22Rv1 (cell line): ENCODE data around the gene SLC22A1.

ENCODE experiments used
- H3K27ac ChIP-seq: fragments of 450-650 bp; 2 replicates; pipeline ENCODE4 v1.5.1; 2017
- CTCF ChIP-seq: fragments of 450-650 bp; IDR thresholded peaks from 2 replicates; pipeline ENCODE4 v1.5.1; 2017; ENCODE audit warnings: mild to moderate bottlenecking
- ZFX ChIP-seq: fragments of 450-650 bp; IDR thresholded peaks from 2 replicates; pipeline ENCODE4 v1.6.1; 2017; ENCODE audit warnings: antibody characterized with exemption, borderline replicate concordance

Gene SLC22A1

GRCh38 chr6:160173806-160174527 lies 52.4 kb downstream of the SLC22A1 start:
- H3K27ac ChIP-seq = no peak overlapping the region
- TF ChIP-seq ZFX (no peak), CTCF (no peak)

- no peak overlapping the region for H3K27ac ChIP-seq
- TF ChIP-seq CTCF (no peak), ZFX (no peak)
Measured at GRCh38 chr6:160174681-160175080, 53.1 kb downstream of the SLC22A1 start.

- no peak overlapping the region for H3K27ac ChIP-seq
- TF ChIP-seq ZFX = no peak
- no peak for TF ChIP-seq CTCF
Measured at GRCh38 chr6:160177220-160177619, 55.6 kb downstream of the SLC22A1 start.

GRCh38 chr6:160178271-160178670 lies 56.7 kb downstream of the SLC22A1 start:
- H3K27ac ChIP-seq = no peak overlapping the region
- TF ChIP-seq CTCF (no peak), ZFX (no peak)

GRCh38 chr6:160180706-160181105 lies 59.1 kb downstream of the SLC22A1 start:
- no peak for TF ChIP-seq ZFX
- TF ChIP-seq CTCF = no peak
- H3K27ac ChIP-seq = no peak overlapping the region

- TF ChIP-seq ZFX = no peak
- no peak for TF ChIP-seq CTCF
- H3K27ac ChIP-seq = no peak overlapping the region
Measured at GRCh38 chr6:160188773-160189172, 67.2 kb downstream of the SLC22A1 start.

GRCh38 chr6:160190081-160190480 lies 68.5 kb downstream of the SLC22A1 start:
- no peak overlapping the region for H3K27ac ChIP-seq
- TF ChIP-seq CTCF (no peak), ZFX (no peak)
